HCT116 (cell line): ENCODE results near the gene HAAO. TPM values are rescaled to one million over a fixed set of nuclear protein-coding genes. Genes with fewer than 3 reads are reported as not detected.
"Not testable (repeated sequence)": the region's sequence is repeated elsewhere in the genome, so short reads cannot be mapped to it uniquely, and the experiment has no call there.

Experiments used
- ATAC-seq: fragments of 200-7000 bp; cut with Tn5 transposase; 2 replicates; pipeline ENCODE4 v1.9.1; 2020; ENCODE audit warnings: mild to moderate bottlenecking, moderate library complexity
- BruUV-seq: library from RNA; stranded (reverse); fragments of 400-500 nt; replicated peaks from 2 replicates; lab custom pipeline; 2021; lab: Mats Ljungman, UMichigan
- CTCF ChIA-PET: fragments of 300-600 bp; sonication (Branson Sonifier 250); formaldehyde crosslinking; loops from one replicate; lab custom pipeline; 2021; ENCODE audit warnings: antibody characterized with exemption; lab: Charles Lee
- POLR2A ChIA-PET: fragments of 300-600, 350-600 bp; sonication (Branson Sonifier 250); formaldehyde crosslinking; loops from one replicate; lab custom pipeline; 2021; ENCODE audit warnings: antibody characterized with exemption; lab: Charles Lee
- RAD21 ChIA-PET, 2 experiments: fragments of 300-600 bp; sonication (Branson Sonifier 250); formaldehyde crosslinking; loops; one replicate each; lab custom pipeline; 2023; ENCODE audit warnings: low total read pairs in 2 of 2; ENCODE audit not compliant: uncharacterized antibody in 2 of 2, unreplicated experiment in 2 of 2, low non-redundant PET in 1 of 2; lab: Charles Lee
- DNase-seq: peaks from one replicate; pipeline ENCODE4 v3.0.0-alpha.2; 2010; ENCODE audit warnings: low read depth, low spot score
- H2AFZ ChIP-seq: fragments of 200-600 bp; shearing (Covaris generic), sonication (generic); 2 replicates; pipeline ENCODE4 v1.6.1; 2017; ENCODE audit warnings: low read depth, mixed run types, mixed read lengths, antibody characterized with exemption, low read length; ENCODE audit not compliant: poor library complexity, severe bottlenecking
- H3K27ac ChIP-seq: 2 replicates; pipeline ENCODE4 v1.5.1; 2012; ENCODE audit warnings: low read depth, low read length
- H3K27me3 ChIP-seq: fragments of 200-600 bp; sonication (generic); 2 replicates; pipeline ENCODE4 v1.6.1; 2016; ENCODE audit warnings: mixed run types, low read length, mixed read lengths; ENCODE audit not compliant: insufficient read depth
- H3K36me3 ChIP-seq, 2 experiments: fragments of 200-500 bp in 1 of 2; fragments of 200-600 bp in 1 of 2; sonication (Bioruptor generic) in 1 of 2; sonication (generic) in 1 of 2; 2 replicates each; pipeline versions ENCODE4 v1.5.1 to v1.6.1; 2014 to 2016; ENCODE audit warnings: low read length in 2 of 2, inconsistent platforms in 1 of 2, mixed read lengths in 1 of 2, mixed run types in 1 of 2; ENCODE audit not compliant: insufficient read depth in 2 of 2, control insufficient read depth in 1 of 2
- H3K4me1 ChIP-seq, 2 experiments: fragments of 200-600 bp in 1 of 2; sonication (generic) in 1 of 2; 2 replicates each; pipeline versions ENCODE4 v1.5.1 to v1.6.1; 2012 to 2017; ENCODE audit warnings: low read length in 2 of 2, inconsistent platforms in 1 of 2, mild to moderate bottlenecking in 1 of 2, mixed read lengths in 1 of 2, mixed run types in 1 of 2, moderate library complexity in 1 of 2; ENCODE audit not compliant: insufficient read depth in 2 of 2, control insufficient read depth in 1 of 2
- H3K4me2 ChIP-seq: fragments of 200-600 bp; sonication (generic); 2 replicates; pipeline ENCODE4 v1.6.1; 2017; ENCODE audit warnings: mixed run types, low read length, mixed read lengths
- H3K4me3 ChIP-seq, 2 experiments: fragments of 200-600 bp in 1 of 2; sonication (generic) in 1 of 2; replicated peaks in 1 of 2; 2 replicates each; pipeline ENCODE4 v1.5.1; 2011 to 2016; ENCODE audit warnings: low read length in 2 of 2, control low read depth in 1 of 2, low read depth in 1 of 2, mild to moderate bottlenecking in 1 of 2, mixed read lengths in 1 of 2, mixed run types in 1 of 2
- H3K79me2 ChIP-seq: fragments of 200-600 bp; sonication (generic); 2 replicates; pipeline ENCODE4 v1.6.1; 2017; ENCODE audit warnings: mild to moderate bottlenecking, mixed run types, low read length, moderate library complexity, mixed read lengths; ENCODE audit not compliant: insufficient read depth
- H3K9ac ChIP-seq: fragments of 200-600 bp; sonication (generic); 2 replicates; pipeline ENCODE4 v1.6.1; 2016; ENCODE audit warnings: low read length, mixed read lengths
- H3K9me2 ChIP-seq: fragments of 200-600 bp; sonication (generic), shearing (Covaris generic); 2 replicates; pipeline ENCODE4 v1.6.1; 2017; ENCODE audit warnings: mixed run types, mild to moderate bottlenecking, moderate library complexity; ENCODE audit not compliant: insufficient read depth
- H3K9me3 ChIP-seq, 2 experiments: fragments of 200-500 bp in 1 of 2; fragments of 200-600 bp in 1 of 2; sonication (Bioruptor generic) in 1 of 2; sonication (generic) in 1 of 2; 2 replicates each; pipeline ENCODE4 v1.6.1; 2014 to 2017; ENCODE audit warnings: low read length in 2 of 2, mixed read lengths in 2 of 2, inconsistent platforms in 1 of 2, low read depth in 1 of 2, mild to moderate bottlenecking in 1 of 2, mixed run types in 1 of 2, moderate library complexity in 1 of 2; ENCODE audit not compliant: control insufficient read depth in 1 of 2, insufficient read depth in 1 of 2
- H4K20me1 ChIP-seq: fragments of 200-600 bp; sonication (generic), shearing (Covaris generic); 2 replicates; pipeline ENCODE4 v1.6.1; 2017; ENCODE audit warnings: mixed run types, mild to moderate bottlenecking, moderate library complexity; ENCODE audit not compliant: insufficient read depth
- SP1 ChIP-seq: IDR thresholded peaks from 2 replicates; pipeline ENCODE4 v1.6.1; 2012; ENCODE audit warnings: low read depth
- intact Hi-C: fragments of 100-400 bp; cut with micrococcal nuclease; formaldehyde crosslinking; loops from 2 replicates; pipeline ENCODE4 v1.10.0; 2022
- total RNA-seq: library from RNA; stranded (reverse); gene quantifications from one replicate; pipeline ENCODE4 v1.2.1, GENCODE V29; 2021; ENCODE audit not compliant: unreplicated experiment
- TF ChIP-seq, protein P1 (sequence below): IDR thresholded peaks from 2 replicates; pipeline ENCODE4 v1.6.1; 2012

HAAO gene
- total RNA-seq, 1 experiment from 2014 or later: not detected

DNA sequence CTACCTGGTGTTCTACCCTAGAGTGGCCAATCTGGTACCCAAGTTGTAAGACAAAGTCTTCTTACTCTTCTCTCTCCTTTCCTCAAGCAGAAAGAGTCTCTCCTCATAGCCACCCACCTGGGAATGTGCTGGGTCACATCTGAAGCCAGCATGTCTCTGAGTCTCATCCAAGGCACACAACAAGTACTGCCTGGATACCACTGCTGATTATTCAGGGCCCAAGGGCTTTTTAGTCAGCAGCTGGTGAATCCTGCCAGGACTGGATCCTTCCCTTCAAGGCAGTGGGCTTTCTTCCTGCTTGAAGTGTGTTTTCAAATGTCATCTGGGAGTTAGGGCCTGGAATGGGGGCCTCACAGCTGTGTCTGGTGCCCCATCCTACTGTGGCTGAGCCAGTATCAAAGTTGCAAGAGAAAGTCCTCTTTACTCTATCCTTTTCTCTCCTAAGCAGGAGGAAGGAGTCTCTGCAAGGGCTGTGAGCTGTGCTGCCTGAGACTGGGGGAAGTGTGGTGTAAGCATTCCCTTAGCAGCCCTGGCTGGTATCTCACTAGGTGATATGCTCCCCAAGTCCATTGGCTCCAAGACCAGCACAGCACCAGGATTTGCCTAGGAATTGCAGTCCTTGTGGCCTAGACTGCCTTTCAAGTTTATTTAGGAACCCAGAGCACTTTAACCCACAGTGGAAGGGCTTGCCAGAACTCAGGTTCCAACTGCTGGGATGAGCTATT lies 55.6 kb downstream of the HAAO start:
- H4K20me1 ChIP-seq: no peaks in the 10 kb centered on the region
- POLR2A ChIA-PET: no interaction called here
- no peak for TF ChIP-seq SP1
- TF ChIP-seq, protein P1, sequence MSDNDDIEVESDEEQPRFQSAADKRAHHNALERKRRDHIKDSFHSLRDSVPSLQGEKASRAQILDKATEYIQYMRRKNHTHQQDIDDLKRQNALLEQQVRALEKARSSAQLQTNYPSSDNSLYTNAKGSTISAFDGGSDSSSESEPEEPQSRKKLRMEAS: no peak

DNA sequence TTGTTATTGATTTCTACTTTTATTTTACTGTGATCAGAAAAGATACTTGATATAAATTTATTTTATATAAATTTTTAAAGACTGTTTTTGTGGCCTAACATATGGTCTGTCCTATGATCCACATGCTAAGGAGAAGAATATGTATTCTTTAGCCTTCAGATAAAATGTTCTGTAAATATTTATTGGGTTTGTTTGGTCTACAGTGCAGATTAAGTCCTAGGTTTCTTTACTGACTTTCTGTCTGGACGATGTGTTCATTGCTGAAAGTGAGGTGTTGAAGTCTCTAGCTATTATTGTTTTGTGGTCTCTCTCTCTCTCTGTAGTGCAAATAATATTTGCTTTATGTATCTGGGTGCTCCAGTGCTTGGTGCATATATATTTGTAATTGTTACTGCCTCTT lies 58.5 kb downstream of the HAAO start:
- Histone ChIP-seq H3K27me3 (no peaks in the 10 kb centered on the region), H4K20me1 (no peaks in the 10 kb centered on the region), H3K9me2 (no peaks in the 10 kb centered on the region), H3K9ac (no peak overlapping the region), H3K4me3 (no peak overlapping the region), H3K4me1 (no peaks in the 10 kb centered on the region), H3K9me3 (peaks cover 0 to 3% of the 10 kb centered on the region in 2 experiments; a peak in 1 of 4 replicates), H3K79me2 (no peaks in the 10 kb centered on the region), H3K4me2 (no peak overlapping the region), H3K27ac (no peak overlapping the region), H2AFZ (no peak overlapping the region), H3K36me3 (no peaks in the 10 kb centered on the region)
- ChIA-PET CTCF (no interaction called here), POLR2A (no interaction called here), RAD21 (no interaction called here)
- TF ChIP-seq, protein P1: no peak
- no peak for DNase-seq
- no peak for ATAC-seq
- BruUV-seq: no TSS peak
- intact Hi-C loops: no loop called here

More for the DNA sequence above, 55.6 kb downstream of the HAAO start:
- intact Hi-C loops: no loop called here
- no TSS peak for BruUV-seq
- Histone ChIP-seq H3K27ac (no peak overlapping the region), H3K9me3 (peaks cover 0 to 3% of the 10 kb centered on the region in 2 experiments; a peak in 1 of 4 replicates), H3K4me2 (no peak overlapping the region), H3K9ac (no peak overlapping the region), H3K27me3 (no peaks in the 10 kb centered on the region), H2AFZ (no peak overlapping the region), H3K79me2 (no peaks in the 10 kb centered on the region), H3K4me1 (no peaks in the 10 kb centered on the region), H3K4me3 (no peak overlapping the region), H3K9me2 (no peaks in the 10 kb centered on the region), H3K36me3 (no peaks in the 10 kb centered on the region)
- CTCF ChIA-PET: no interaction called here
- ATAC-seq: no peak
- RAD21 ChIA-PET: no interaction called here
- DNase-seq: no peak

DNA sequence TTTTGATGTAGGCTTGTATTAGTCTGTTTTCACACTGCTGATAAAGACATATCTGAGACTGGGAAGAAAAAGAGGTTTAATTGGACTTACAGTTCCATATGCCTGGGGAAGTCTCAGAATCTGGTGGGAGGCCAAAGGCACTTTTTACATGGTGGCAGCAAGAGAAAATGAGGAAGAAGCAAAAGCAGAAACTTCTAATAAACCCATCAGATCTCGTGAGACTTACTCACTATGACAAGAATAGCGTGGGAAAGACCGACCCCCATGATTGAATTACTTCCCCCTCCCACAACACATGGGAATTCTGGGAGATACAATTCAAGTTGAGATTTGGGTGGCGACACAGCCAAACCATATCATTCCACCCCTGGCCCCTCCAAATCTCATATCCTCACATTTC lies 61.1 kb downstream of the HAAO start:
- RAD21 ChIA-PET: not testable (repeated sequence)

More for the DNA sequence above, 61.1 kb downstream of the HAAO start:
- H3K27ac ChIP-seq, intact Hi-C loops, H4K20me1 ChIP-seq, CTCF ChIA-PET, DNase-seq, H3K4me3 ChIP-seq, H3K9me3 ChIP-seq, H3K79me2 ChIP-seq, H3K27me3 ChIP-seq, H3K4me1 ChIP-seq, H3K4me2 ChIP-seq, BruUV-seq, POLR2A ChIA-PET, ATAC-seq, H2AFZ ChIP-seq, H3K36me3 ChIP-seq, H3K9me2 ChIP-seq, H3K9ac ChIP-seq: not testable (repeated sequence)
